ENCODE data around the gene TNFRSF19. TPM values are rescaled to one million over a fixed set of nuclear protein-coding genes. Genes with fewer than 3 reads are reported as not detected.
A peak's percentile ranks its signal among the peaks of the same experiment; 100 is the strongest.

The TNFRSF19 gene
- total RNA-seq, 1 donor from 2014 or later: 25.9 TPM

DNA sequence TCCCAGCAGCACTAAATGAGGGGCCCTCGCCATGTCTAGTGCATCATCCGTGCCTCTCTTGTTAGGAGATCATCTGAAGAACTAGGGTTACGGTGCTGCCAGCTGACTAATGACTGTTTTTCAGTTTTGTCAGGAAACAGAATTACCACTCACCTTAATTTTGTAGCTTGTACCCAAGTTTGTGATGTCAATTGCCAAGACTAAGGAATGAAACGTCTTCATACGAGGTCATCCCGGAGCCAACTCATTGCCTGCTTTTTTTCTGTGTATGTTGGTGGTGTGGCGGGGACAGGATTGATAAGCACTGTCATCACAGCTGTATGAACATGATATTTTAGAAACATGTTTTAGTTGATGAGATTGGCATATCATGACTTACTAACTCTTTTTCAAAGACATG, 100.6 kb downstream of the TNFRSF19 start:
- Histone ChIP-seq H3K36me3 (peaks cover 24% of the 10 kb centered on the region), H3K27ac (replicated peaks) (peak overlapping the region; percentile 62)
- intact Hi-C loops (cut with micrococcal nuclease): no loop called here

DNA sequence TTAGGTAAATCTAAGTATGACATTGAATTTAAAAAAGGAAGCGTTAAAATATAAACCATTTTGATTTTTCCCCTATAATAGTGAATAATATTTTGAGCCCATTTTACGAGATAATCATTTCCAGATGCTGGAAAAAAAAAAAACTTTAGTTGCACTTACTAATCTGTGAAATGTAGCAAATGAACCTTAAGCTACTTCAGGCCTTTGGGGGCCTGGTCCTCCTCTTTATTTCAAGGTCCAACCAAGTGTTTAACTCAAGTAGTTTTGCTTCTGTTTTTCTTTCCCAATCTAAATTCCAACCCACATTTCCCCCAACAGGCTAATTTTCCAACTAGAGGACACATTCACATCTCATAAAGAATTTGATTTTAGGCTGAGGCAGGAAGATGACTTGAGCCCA, 101.2 kb downstream of the TNFRSF19 start:
- H3K27me3 ChIP-seq (ENCODE audit: low read depth): no peaks in the 10 kb centered on the region
- peaks cover 45% of the 10 kb centered on the region for H3K4me1 ChIP-seq
- TF ChIP-seq, protein P1, sequence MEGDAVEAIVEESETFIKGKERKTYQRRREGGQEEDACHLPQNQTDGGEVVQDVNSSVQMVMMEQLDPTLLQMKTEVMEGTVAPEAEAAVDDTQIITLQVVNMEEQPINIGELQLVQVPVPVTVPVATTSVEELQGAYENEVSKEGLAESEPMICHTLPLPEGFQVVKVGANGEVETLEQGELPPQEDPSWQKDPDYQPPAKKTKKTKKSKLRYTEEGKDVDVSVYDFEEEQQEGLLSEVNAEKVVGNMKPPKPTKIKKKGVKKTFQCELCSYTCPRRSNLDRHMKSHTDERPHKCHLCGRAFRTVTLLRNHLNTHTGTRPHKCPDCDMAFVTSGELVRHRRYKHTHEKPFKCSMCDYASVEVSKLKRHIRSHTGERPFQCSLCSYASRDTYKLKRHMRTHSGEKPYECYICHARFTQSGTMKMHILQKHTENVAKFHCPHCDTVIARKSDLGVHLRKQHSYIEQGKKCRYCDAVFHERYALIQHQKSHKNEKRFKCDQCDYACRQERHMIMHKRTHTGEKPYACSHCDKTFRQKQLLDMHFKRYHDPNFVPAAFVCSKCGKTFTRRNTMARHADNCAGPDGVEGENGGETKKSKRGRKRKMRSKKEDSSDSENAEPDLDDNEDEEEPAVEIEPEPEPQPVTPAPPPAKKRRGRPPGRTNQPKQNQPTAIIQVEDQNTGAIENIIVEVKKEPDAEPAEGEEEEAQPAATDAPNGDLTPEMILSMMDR (IDR thresholded peaks at IDR 0.05; ENCODE audit: borderline replicate concordance): no peak
- H3K4me3 ChIP-seq: no peak overlapping the region
- peak overlapping the region; percentile 62 for H3K27ac ChIP-seq (replicated peaks)
- H3K9me3 ChIP-seq (replicated peaks): no peaks in the 10 kb centered on the region
- intact Hi-C loops (cut with micrococcal nuclease): no loop called here
- peaks cover 24% of the 10 kb centered on the region for H3K36me3 ChIP-seq
- DNase-seq: no peak

More for the DNA sequence above, 100.6 kb downstream of the TNFRSF19 start:
- Histone ChIP-seq H3K4me1 (peaks cover 45% of the 10 kb centered on the region), H3K9me3 (replicated peaks) (no peaks in the 10 kb centered on the region), H3K27me3 (ENCODE audit: low read depth) (no peaks in the 10 kb centered on the region), H3K4me3 (no peak overlapping the region)
- TF ChIP-seq, protein P1 (IDR thresholded peaks at IDR 0.05; ENCODE audit: borderline replicate concordance): no peak
- DNase-seq: no peak

DNA sequence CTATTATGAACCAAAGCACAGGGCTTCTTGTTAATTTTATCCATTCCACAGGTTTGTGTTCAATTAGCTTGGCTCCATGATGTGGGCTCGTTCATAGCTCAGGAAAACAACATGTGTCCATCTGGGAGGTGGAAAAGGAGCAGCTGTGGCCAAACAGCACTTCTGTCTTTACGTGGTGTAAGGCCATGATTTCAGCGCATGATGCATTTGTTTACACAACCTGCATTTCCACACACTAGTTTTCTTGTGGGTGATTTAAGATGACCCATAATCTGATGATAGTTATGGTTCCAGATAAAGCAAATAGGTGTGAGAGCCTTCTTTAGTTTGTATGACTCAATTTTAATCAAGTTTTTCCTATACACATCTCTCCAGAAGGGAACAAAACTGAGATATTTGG, 101.7 kb downstream of the TNFRSF19 start:
- Histone ChIP-seq H3K27me3 (ENCODE audit: low read depth) (no peaks in the 10 kb centered on the region), H3K36me3 (peaks cover 24% of the 10 kb centered on the region), H3K27ac (replicated peaks) (peak overlapping the region; percentile 62), H3K4me3 (no peak overlapping the region), H3K4me1 (peaks cover 45% of the 10 kb centered on the region), H3K9me3 (replicated peaks) (no peaks in the 10 kb centered on the region)
- intact Hi-C loops (cut with micrococcal nuclease): no loop called here
- TF ChIP-seq, protein P1 (IDR thresholded peaks at IDR 0.05; ENCODE audit: borderline replicate concordance): no peak
- no peak for DNase-seq

DNA sequence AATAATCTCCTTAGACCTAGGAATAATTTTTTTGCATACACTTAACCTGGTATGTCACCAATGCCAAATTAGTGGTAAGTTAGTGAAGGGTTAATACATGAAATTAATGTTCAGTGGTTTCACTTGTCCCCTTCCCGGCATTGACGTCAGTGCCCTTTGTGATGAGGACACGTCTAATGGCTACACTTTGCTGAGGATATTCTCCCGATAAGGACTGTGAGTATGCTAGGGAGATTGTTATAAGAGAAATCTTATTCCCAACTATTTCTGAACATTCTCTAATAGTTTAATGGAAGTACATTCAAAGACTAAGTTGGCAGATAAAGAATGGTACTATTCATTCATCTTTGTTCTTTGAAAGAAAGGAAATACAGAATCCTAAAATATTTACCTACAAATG, 102.4 kb downstream of the TNFRSF19 start:
- peak overlapping the region; percentile 62 for H3K27ac ChIP-seq (replicated peaks)
- peaks cover 45% of the 10 kb centered on the region for H3K4me1 ChIP-seq
- no peak for DNase-seq
- no peaks in the 10 kb centered on the region for H3K27me3 ChIP-seq (ENCODE audit: low read depth)
- peaks cover 24% of the 10 kb centered on the region for H3K36me3 ChIP-seq
- H3K4me3 ChIP-seq: no peak overlapping the region
- no peaks in the 10 kb centered on the region for H3K9me3 ChIP-seq (replicated peaks)
- intact Hi-C loops (cut with micrococcal nuclease): no loop called here
- TF ChIP-seq, protein P1 (IDR thresholded peaks at IDR 0.05; ENCODE audit: borderline replicate concordance): no peak

DNA sequence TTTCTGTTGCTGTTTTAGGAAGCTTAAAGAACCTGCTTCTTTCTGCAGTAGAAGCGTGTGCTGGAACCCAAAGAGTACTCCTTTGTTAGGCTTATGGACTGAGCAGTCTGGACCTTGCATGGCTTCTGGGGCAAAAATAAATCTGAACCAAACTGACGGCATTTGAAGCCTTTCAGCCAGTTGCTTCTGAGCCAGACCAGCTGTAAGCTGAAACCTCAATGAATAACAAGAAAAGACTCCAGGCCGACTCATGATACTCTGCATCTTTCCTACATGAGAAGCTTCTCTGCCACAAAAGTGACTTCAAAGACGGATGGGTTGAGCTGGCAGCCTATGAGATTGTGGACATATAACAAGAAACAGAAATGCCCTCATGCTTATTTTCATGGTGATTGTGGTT, 103.1 kb downstream of the TNFRSF19 start:
- Histone ChIP-seq H3K36me3 (peaks cover 22% of the 10 kb centered on the region), H3K4me3 (no peak overlapping the region), H3K27me3 (ENCODE audit: low read depth) (no peaks in the 10 kb centered on the region), H3K9me3 (replicated peaks) (no peaks in the 10 kb centered on the region), H3K27ac (replicated peaks) (peak overlapping the region; percentile 62), H3K4me1 (peaks cover 45% of the 10 kb centered on the region)
- intact Hi-C loops (cut with micrococcal nuclease): no loop called here
- TF ChIP-seq, protein P1 (IDR thresholded peaks at IDR 0.05; ENCODE audit: borderline replicate concordance): no peak
- DNase-seq: no peak

All from left ventricle myocardium inferior (tissue), 1 donor.